Vagina (tissue), 2 donors: ENCODE results near the gene FAM156A.

Source experiments
- POLR2AphosphoS5 ChIP-seq, 2 donors: sonication (generic); formaldehyde crosslinking; IDR thresholded peaks; one replicate each; pipeline ENCODE4 v1.9.0; 2017; ENCODE audit warnings: antibody characterized with exemption in 2 of 2, mild to moderate bottlenecking in 2 of 2, low read depth in 1 of 2; ENCODE audit not compliant: insufficient read depth in 1 of 2
- TF ChIP-seq, protein P1 (sequence below), 3 experiments: fragments of 450-650 bp in 2 of 3; fragments of 200-600 bp in 1 of 3; sonication (generic) in 1 of 3; IDR thresholded peaks; one replicate each; pipeline ENCODE4 v1.5.1; 2017 to 2019; ENCODE audit warnings: antibody characterized with exemption in 3 of 3, mild to moderate bottlenecking in 2 of 3, moderate library complexity in 2 of 3

- TF ChIP-seq, protein P1, sequence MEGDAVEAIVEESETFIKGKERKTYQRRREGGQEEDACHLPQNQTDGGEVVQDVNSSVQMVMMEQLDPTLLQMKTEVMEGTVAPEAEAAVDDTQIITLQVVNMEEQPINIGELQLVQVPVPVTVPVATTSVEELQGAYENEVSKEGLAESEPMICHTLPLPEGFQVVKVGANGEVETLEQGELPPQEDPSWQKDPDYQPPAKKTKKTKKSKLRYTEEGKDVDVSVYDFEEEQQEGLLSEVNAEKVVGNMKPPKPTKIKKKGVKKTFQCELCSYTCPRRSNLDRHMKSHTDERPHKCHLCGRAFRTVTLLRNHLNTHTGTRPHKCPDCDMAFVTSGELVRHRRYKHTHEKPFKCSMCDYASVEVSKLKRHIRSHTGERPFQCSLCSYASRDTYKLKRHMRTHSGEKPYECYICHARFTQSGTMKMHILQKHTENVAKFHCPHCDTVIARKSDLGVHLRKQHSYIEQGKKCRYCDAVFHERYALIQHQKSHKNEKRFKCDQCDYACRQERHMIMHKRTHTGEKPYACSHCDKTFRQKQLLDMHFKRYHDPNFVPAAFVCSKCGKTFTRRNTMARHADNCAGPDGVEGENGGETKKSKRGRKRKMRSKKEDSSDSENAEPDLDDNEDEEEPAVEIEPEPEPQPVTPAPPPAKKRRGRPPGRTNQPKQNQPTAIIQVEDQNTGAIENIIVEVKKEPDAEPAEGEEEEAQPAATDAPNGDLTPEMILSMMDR (IDR thresholded peaks at IDR 0.05) = no peak
- no peak for TF ChIP-seq POLR2AphosphoS5 (IDR thresholded peaks at IDR 0.05; ENCODE audit: insufficient read depth in 1 of 2, low read depth in 1 of 2)
Measured at GRCh38 chrX:53003111-53003510, 44.8 kb upstream of the FAM156A start.
